Bone marrow (tissue), 2 donors: ENCODE measurements around the gene FRMD4A.
"Not testable (repeated sequence)": the region's sequence is repeated elsewhere in the genome, so short reads cannot be mapped to it uniquely, and the experiment has no call there.

Experiments used
- DNase-seq, 2 donors: peaks; one replicate each; lab custom pipeline; 2025; lab: John Stamatoyannopoulos, UW

FRMD4A gene

DNA sequence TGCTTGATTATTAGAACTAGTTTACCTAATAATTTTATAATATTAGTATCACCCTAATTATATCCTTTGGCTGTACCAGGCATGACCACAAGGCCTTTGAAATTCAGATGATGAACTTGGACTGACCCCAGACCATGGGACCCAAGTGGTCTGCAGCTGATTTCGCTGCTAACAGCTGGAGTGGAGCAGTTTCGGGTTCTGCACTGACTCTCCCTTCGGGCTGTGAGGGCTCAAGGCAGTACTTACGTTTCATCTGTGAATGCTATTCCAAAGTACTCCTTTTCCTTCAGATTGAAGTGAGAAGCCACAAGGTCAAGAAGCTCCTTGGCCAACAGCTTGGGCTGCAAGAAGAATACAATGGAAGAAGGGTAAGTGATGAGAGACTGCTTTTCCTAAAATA lies 520.2 kb downstream of the FRMD4A start:
- no peak for DNase-seq

DNA sequence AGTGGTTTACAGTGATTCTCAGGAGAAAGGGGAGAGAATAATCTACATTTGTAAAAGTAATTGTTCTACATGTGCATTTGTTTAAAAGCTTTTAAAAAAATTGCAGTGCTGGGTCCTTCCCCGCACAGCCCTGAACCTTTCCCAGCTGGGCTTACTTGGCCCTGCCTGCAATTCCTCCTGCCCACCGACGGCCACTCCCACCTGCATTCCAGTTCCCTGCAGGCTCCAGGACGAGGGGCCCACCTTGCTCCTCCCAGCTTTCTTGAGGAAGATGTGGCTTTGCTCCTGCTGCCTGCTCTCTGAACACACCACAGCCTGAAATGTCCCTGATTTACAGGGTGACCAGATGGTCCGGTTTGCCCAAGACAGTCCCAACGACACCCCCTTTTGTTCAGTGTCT lies 521.3 kb downstream of the FRMD4A start:
- no peak for DNase-seq

- DNase-seq = no peak
Observed at GRCh38 chr10:13808556-13809391, 522.0 kb downstream of the FRMD4A start.

GRCh38 chr10:13806419-13806818 lies 524.3 kb downstream of the FRMD4A start:
- DNase-seq = no peak

GRCh38 chr10:13803566-13804554 lies 526.9 kb downstream of the FRMD4A start:
- DNase-seq = no peak

DNA sequence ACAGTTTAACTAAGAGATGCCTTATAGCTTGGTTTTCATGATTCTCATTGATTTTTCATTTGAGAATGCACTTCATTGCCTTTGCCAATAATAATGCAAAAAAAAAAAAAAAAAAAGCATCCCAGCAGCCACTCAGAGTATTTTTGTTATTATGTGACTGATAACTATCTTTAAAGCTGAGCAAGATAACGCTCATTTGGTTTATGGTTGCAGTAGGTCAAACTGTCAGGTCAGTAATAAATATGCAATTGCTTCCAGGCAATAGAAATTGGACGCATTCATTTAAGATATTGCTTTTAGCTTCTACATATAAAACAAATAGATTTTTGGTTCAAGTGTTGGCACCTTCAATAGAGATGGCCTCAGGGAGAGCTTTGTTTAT lies 528.8 kb downstream of the FRMD4A start:
- no peak for DNase-seq

DNA sequence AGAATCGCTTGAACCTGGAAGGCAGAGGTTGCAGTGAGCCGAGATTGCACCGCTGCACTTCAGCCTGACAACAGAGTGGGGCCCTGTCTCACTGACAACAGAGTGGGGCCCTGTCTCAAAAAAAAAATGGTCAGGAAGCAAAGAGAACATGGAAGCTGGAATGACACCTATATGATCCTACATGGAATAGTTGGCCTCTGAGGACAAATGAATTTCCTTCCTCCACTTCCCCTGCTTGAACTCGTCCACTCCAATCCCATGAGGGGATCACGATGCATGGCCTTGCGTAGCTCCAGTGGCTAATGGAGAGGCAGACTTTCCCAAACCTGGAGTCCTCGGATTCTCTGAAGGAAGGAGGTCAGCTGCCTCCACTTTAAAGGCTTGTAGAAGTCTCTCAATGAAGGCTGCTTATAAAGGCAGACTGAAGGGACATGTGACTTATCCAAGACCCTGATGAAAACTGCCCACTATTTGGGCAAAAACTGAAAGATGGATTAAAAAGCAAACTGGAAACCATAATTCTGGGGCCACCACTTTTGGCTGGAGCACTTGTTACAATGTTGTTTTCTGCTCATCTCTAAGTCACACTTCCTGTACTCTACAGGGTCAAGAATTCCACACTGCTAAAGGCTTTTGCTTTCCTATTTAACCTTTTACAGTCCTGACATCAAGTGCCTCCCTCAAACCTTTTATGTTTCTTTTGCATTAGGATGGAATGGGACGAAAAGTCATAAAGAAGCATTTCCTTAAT lies 529.4 kb downstream of the FRMD4A start:
- DNase-seq = no peak

GRCh38 chr10:13797164-13797563 lies 533.6 kb downstream of the FRMD4A start:
- no peak for DNase-seq

- DNase-seq = no peak
Observed at GRCh38 chr10:13795653-13796555, 534.8 kb downstream of the FRMD4A start.

GRCh38 chr10:13794992-13795612 lies 535.6 kb downstream of the FRMD4A start:
- no peak for DNase-seq

- no peak for DNase-seq
Observed at GRCh38 chr10:13792006-13792405, 538.7 kb downstream of the FRMD4A start.

DNA sequence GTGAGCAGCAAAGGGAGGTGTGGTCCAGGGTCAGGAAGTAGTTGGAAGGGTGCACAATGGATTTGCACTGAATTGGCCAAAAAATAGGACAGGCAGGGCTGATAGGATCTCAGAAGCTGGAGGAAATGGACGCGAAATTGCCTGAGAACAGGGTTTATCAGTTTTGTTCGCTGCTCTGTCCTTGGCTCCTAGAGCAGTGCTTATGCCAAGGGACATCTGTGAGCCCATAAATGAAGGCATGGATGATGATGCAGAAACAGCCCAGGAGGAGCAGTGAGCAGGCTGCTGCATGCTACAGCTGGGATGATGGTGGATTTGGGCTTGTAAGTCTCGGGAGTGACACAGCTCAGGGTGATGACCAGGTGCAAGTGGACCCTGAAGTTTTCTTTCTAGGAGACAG lies 539.2 kb downstream of the FRMD4A start:
- DNase-seq = no peak

- DNase-seq = no peak
Observed at GRCh38 chr10:13790196-13790595, 540.5 kb downstream of the FRMD4A start.

GRCh38 chr10:13789448-13789829 lies 541.3 kb downstream of the FRMD4A start:
- DNase-seq = no peak

DNA sequence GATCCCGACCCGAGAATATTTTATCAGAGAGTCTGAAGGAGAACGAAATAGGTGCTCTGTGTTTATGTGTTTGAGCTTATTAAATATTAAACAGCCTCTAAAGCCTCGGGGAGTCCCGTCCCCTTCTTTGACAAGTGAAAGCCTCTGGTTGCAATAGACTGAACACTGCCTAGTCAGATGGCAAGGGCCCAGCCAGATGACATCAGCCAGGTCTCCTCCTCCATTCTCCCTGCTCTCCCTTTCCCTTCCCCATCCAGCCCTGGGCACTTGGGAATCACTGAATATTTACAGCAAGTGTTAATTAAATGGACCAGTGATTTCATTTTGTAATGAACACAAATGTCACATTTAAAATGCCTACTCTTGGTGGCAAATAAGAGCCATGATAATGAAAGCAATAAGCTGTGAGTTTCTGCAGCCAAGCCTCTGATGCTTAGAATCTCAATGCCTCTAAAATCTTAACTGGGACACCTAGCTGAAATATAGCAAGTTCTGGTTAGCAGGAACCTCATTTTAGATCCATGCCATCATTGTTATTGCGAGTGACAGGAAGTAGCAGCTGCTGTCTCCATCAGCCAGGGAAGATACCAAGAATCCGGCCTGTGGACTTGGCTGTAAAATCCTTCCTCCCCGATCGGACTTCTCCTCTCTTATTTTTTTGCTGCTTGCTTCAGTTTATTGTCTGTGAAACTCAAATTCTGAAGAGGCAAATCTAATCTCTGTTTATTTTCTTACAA lies 541.8 kb downstream of the FRMD4A start:
- DNase-seq = no peak

DNA sequence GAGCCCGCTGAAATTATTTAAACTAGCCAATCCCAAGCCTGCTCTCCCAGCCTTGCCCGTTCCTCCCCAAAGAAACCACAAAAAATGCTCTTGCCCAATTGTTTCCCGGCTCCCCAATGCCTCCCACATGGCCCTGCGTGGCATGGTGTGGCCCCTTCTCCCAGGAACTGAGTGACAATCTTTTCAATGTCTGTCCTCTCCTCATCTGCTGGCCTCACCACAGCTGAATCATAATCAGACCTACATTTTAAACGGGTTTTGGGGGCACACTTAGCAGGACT lies 542.5 kb downstream of the FRMD4A start:
- DNase-seq = no peak

GRCh38 chr10:13787015-13787421 lies 543.7 kb downstream of the FRMD4A start:
- peak in 1 of 2 donors; percentile 21 for DNase-seq

- no peak for DNase-seq
Observed at GRCh38 chr10:13784067-13784466, 546.7 kb downstream of the FRMD4A start.

DNA sequence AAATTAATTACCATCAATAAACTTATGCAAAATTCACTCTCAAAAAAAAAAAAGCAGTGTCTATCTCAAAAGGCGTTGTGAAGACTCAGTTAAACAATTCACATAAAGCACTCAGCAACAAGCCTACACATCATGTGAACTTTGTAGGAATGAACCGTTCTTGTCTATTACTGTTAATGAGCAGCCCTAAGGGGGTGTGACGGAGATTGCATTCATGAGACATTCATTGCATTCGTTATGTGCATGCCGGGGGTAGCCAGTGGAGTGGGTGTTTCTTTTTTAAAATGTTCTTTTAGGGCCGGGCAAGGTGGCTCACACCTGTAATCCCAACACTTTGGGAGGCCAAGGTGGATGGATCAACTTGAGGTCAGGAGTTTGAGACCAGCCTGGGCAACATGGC lies 551.0 kb downstream of the FRMD4A start:
- DNase-seq = no peak

- not testable (repeated sequence) for DNase-seq
Observed at GRCh38 chr10:13778693-13778960, 552.1 kb downstream of the FRMD4A start.
